Brain microvascular endothelial cell (primary cell): ENCODE measurements around the gene PTPRM.

Experiments used
- DNase-seq: peaks from one replicate; pipeline ENCODE4 v3.0.0-alpha.2; 2020
- H3K27ac ChIP-seq: fragments of 250-450 bp; sonication (Bioruptor Pico); 2 replicates; pipeline ENCODE4 v1.5.1; 2020; ENCODE audit warnings: mild to moderate bottlenecking, moderate library complexity
- H3K27me3 ChIP-seq: fragments of 250-450 bp; sonication (Bioruptor Pico); replicated peaks from 2 replicates; pipeline ENCODE4 v1.5.1; 2020; ENCODE audit warnings: mild to moderate bottlenecking
- H3K36me3 ChIP-seq: fragments of 250-450 bp; sonication (Bioruptor Pico); replicated peaks from 2 replicates; pipeline ENCODE4 v1.5.1; 2020; ENCODE audit warnings: mild to moderate bottlenecking
- H3K4me3 ChIP-seq: 2 replicates; pipeline ENCODE4 v1.5.1; 2011; ENCODE audit warnings: low read depth, mild to moderate bottlenecking, control low read depth, low read length, moderate library complexity
- in situ Hi-C: cut with HindIII; loops from 2 replicates; pipeline ENCODE4 v1.10.0; 2017; ENCODE audit warnings: low sequenced_read_pairs, low pct_ligation_motif_present
- TF ChIP-seq, protein P1 (sequence below): IDR thresholded peaks from 2 replicates; pipeline ENCODE4 v1.5.1; 2011; ENCODE audit warnings: low read depth, mild to moderate bottlenecking, moderate library complexity, low read length, control low read depth, inconsistent platforms; ENCODE audit errors: missing control alignments

The PTPRM gene

DNA sequence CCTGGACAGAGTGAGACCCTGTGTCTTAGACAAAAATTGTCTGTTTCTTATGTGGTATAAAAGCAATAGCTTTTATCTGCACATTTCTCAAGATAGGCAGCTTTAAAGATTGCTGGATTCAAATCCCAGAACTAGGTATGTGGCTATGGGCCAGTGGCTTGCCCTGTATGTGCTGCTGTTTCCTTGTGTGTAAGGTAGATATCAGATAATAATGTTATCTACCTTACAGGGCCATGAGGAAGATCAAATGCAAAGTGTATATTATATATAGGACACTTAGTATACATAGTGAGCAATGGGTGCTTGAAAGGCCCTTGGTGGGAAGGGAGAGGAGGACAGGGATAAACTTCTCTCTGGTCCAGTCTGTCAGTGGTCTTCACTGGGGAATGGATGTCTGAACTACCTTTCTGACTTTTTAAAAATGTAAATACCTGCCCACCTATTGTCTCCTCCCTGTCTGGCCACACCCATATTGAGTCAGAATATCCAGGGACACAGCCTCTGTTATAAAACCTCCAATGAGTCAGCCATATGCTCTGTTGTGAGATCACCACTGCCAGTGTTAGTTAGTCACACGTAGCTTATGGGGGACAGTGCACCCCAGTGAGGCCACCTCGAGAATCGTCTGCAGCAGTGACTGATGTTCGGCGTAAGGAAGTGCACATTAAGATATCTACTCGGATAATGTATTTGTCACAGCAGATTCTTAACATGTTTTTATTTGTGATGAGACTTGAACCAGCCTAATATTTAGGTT, 383.4 kb downstream of the PTPRM start:
- TF ChIP-seq, protein P1, sequence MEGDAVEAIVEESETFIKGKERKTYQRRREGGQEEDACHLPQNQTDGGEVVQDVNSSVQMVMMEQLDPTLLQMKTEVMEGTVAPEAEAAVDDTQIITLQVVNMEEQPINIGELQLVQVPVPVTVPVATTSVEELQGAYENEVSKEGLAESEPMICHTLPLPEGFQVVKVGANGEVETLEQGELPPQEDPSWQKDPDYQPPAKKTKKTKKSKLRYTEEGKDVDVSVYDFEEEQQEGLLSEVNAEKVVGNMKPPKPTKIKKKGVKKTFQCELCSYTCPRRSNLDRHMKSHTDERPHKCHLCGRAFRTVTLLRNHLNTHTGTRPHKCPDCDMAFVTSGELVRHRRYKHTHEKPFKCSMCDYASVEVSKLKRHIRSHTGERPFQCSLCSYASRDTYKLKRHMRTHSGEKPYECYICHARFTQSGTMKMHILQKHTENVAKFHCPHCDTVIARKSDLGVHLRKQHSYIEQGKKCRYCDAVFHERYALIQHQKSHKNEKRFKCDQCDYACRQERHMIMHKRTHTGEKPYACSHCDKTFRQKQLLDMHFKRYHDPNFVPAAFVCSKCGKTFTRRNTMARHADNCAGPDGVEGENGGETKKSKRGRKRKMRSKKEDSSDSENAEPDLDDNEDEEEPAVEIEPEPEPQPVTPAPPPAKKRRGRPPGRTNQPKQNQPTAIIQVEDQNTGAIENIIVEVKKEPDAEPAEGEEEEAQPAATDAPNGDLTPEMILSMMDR: peak; percentile 49
- peak; percentile 85 for DNase-seq
- no peaks in the 10 kb centered on the region for H3K27me3 ChIP-seq
- no peaks in the 10 kb centered on the region for H3K36me3 ChIP-seq
- H3K27ac ChIP-seq: peak overlapping the region; percentile 67
- no peak overlapping the region for H3K4me3 ChIP-seq
- in situ Hi-C loops: no loop called here

GRCh38 chr18:7953095-7953958, 386.2 kb downstream of the PTPRM start:
- in situ Hi-C loops: no loop called here
- H3K36me3 ChIP-seq: no peaks in the 10 kb centered on the region
- H3K27ac ChIP-seq: no peak overlapping the region
- H3K4me3 ChIP-seq: no peak overlapping the region
- DNase-seq: no peak
- H3K27me3 ChIP-seq: no peaks in the 10 kb centered on the region
- TF ChIP-seq, protein P1: no peak

GRCh38 chr18:7954238-7954637, 387.1 kb downstream of the PTPRM start:
- no peak overlapping the region for H3K27ac ChIP-seq
- peak; percentile 33 for DNase-seq
- H3K27me3 ChIP-seq: no peaks in the 10 kb centered on the region
- in situ Hi-C loops: no loop called here
- no peak overlapping the region for H3K4me3 ChIP-seq
- TF ChIP-seq, protein P1: no peak
- H3K36me3 ChIP-seq: no peaks in the 10 kb centered on the region

- TF ChIP-seq, protein P1: no peak
- no peak for DNase-seq
- H3K27me3 ChIP-seq: no peaks in the 10 kb centered on the region
- no peak overlapping the region for H3K27ac ChIP-seq
- in situ Hi-C loops: no loop called here
- H3K36me3 ChIP-seq: no peaks in the 10 kb centered on the region
- H3K4me3 ChIP-seq: no peak overlapping the region
These were observed 388.1 kb downstream of the PTPRM start for GRCh38 chr18:7955175-7955574.

- H3K27ac ChIP-seq: no peak overlapping the region
These were observed 390.2 kb downstream of the PTPRM start for GRCh38 chr18:7957297-7957696.

More at GRCh38 chr18:7957297-7957696, 390.2 kb downstream of the PTPRM start:
- H3K4me3 ChIP-seq: no peak overlapping the region
- H3K27me3 ChIP-seq: no peaks in the 10 kb centered on the region
- in situ Hi-C loops: no loop called here
- no peak for DNase-seq
- H3K36me3 ChIP-seq: no peaks in the 10 kb centered on the region
- TF ChIP-seq, protein P1: no peak
